CD4-positive, alpha-beta T cell treated with Interleukin-21 for 1 hour (primary cell): ENCODE results near the gene ARF5.
A peak's percentile ranks its signal among the peaks of the same experiment; 100 is the strongest.

Source experiments
- DNase-seq: peaks from one replicate; pipeline ENCODE4 v3.0.0-alpha.2; 2020

The ARF5 gene

GRCh38 chr7:127589896-127590295, 1.7 kb downstream of the ARF5 start:
- DNase-seq, result no peak

DNA sequence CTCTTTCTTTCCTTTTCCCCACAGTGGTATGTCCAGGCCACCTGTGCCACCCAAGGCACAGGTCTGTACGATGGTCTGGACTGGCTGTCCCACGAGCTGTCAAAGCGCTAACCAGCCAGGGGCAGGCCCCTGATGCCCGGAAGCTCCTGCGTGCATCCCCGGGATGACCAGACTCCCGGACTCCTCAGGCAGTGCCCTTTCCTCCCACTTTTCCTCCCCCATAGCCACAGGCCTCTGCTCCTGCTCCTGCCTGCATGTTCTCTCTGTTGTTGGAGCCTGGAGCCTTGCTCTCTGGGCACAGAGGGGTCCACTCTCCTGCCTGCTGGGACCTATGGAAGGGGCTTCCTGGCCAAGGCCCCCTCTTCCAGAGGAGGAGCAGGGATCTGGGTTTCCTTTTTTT, 3.0 kb downstream of the ARF5 start:
- DNase-seq, result no peak

DNA sequence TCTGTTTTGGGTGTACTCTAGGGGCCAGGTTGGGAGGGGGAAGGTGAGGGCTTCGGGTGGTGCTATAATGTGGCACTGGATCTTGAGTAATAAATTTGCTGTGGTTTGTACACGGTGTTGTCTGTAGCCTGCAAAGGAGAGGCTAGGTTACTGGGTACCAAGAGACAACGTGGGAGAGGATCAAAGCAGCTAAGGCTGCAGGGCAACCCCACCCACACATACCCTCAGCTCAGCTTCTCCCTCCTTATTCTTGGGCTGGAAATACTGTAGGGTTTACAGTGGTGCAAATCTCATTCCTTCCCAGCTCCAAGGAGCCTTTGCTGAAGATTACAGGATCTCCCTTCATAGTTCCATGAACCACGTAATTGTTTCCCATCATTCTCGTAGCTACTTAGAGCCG, 3.4 kb downstream of the ARF5 start:
- no peak for DNase-seq

- DNase-seq, result no peak
Observed at GRCh38 chr7:127592550-127592949, 4.3 kb downstream of the ARF5 start.

DNA sequence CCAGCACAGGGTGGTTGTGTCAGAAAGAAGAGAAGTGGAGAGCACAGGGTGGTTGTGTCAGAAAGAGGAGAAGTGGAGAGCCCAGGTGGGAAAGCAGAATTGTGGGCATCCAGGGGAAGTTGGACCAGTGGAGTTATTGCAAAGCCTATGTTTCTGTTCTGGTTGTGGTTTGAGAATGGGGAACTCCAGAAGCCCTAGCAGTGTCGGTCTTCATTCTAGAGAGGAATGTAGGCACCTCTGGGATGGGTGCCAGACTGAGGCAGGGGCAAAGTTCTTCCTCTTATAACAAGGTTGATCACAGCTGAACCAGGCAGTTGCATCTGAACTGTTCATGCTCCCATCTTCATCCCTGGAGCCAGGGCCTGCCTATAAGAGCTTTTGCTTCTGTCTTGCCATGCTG, 6.3 kb downstream of the ARF5 start:
- peak; percentile 12 for DNase-seq

- no peak for DNase-seq
Observed at GRCh38 chr7:127595737-127596136, 7.5 kb downstream of the ARF5 start.

DNA sequence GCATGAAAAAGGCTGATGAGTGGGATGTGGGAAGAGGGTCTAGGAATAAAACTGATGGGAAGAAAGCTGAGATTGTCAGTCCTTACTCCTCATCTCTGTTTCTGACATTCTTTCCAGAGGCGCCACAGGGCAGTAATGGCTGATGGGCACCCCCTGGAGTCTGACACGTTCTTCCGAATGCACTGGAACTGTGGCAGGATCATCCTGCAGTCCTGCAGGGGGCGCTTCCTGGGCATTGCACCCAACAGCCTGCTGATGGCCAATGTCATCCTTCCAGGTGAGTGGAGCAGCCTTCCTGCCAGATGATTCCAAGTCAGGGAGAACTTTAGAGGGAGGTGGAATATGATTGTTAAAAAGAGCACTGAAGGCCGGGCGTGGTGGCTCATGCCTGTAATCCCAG, 10.1 kb downstream of the ARF5 start:
- DNase-seq, result no peak

- DNase-seq, result no peak
Observed at GRCh38 chr7:127600885-127601284, 12.7 kb downstream of the ARF5 start.

DNA sequence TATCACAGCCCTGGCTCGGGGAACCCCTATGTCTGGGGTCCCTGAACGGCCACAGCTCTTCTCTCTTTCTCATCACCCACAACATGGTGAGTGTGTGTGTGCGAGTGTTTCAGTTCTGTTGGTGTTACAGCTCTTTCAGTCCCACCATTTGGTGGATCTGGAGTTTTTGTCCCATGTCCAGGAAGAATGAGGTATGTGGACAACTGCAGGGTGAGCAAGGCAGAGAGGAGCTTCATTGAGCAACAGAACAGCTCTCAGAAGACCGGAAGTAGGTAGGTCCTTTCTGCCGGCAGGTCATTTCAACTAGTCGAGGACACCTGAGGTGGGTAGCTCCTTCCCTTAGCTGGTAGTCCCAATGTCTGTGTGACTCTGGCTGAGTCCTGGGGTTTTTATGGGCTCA, 20.2 kb downstream of the ARF5 start:
- no peak for DNase-seq

- DNase-seq, result no peak
Observed at GRCh38 chr7:127609297-127609696, 21.1 kb downstream of the ARF5 start.

DNA sequence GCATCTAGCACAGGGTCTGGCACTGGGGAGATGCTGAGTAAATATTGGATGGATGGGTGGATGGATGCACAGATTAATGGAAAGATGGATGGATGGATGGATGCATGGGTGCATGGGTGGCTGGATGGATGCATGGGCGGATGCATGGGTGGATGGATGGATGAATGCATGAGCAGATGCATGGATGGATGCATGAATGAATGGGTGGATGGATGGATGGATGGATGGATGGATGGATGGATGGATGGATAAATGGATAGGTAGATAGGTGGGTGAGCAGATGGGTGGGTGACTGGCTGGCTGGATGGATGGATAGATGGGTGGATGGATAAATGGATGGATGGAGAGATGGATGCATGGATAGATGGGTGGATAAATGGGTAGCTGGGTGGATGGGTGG, 24.1 kb downstream of the ARF5 start:
- no peak for DNase-seq

DNA sequence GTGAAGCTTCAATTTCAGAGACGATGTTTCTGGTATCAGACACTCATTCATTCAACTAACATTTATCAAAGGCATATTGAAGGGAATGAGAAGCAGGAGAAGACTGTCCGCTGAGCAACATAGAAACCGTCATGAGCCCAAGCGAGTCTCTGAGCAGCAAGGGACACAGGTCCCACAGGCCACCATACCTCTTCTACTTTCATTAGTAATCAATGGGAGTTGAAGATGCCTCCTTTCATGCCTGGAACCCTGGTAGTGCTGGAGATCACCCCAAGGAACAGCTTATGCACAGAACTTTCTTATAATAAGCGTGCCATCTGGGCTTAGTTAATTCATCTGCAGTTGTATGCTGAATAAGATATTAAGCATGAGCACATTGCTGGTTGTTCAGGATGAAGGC, 28.5 kb downstream of the ARF5 start:
- no peak for DNase-seq

- no peak for DNase-seq
Observed at GRCh38 chr7:127618042-127618441, 29.8 kb downstream of the ARF5 start, which contains the start of gene PAX4. TSS of gene PAX4 (minus strand) at chr7:127618142. CDS start at chr7:127615928, 2,214 bp downstream.

DNA sequence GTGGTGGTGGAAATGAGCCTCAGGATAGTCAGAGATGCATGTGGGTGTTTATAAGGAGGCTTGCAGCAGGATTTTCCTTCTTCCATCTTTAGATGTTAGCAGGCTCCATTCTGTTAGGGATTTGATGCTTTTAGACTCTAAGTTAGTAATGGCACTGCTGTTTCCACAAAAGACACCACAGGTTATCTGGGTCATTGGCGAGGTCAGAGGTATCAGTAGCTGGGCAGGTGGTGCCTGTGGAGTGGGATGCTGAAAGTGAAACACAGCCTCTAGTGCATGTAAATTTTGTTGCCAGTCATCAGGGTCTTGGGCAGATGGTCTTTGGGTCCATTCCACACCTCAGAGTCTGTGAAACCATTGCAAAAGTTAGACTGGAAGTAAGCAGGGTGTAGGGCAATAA, 30.6 kb downstream of the ARF5 start:
- DNase-seq, result no peak

- no peak for DNase-seq
Observed at GRCh38 chr7:127619681-127620405, 31.6 kb downstream of the ARF5 start.

DNA sequence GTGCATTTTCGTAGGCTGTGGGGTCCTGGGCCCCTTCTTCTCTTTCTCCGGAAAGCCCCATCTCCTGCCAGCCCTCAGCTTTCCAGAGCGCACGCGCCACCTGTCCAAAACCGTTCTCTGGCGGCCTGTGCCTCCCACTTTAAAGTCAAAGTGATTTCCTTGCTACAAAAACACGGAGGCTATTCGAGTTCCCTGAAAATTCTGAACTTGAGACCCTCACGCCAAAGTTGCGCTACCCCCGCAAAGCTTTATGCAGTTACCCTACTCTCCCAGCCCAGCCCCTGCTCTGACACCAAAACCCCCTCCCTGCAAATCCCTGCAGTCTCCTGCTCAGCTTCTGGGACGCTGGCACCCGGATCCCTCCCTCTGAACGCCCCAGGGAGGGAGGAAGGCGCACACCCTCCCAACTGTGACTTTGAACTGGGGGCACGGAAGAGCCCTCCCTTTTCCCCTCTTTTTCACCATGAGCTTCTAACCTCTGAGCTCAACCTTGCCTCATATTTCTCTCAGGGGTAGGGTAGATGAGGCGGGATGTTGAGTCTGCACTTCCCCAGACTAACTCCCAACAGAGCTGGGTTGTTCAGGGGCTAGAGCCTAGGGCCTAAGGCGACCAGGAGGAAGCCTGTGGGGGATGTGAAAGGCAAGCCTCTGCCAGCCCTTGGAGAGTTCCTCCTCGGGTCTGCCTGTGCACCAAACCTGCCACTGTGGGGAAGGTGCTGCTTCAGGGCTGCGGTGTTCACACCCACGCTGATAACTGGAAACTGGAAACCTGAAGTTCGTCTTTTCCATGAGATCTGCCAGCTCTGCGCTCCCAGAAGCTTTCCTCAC, 32.4 kb downstream of the ARF5 start:
- no peak for DNase-seq

- no peak for DNase-seq
Observed at GRCh38 chr7:127625331-127625730, 37.1 kb downstream of the ARF5 start.

- DNase-seq, result no peak
Observed at GRCh38 chr7:127628445-127628844, 40.2 kb downstream of the ARF5 start.

- peak; percentile 34 for DNase-seq
Observed at GRCh38 chr7:127629268-127629854, 41.1 kb downstream of the ARF5 start.

DNA sequence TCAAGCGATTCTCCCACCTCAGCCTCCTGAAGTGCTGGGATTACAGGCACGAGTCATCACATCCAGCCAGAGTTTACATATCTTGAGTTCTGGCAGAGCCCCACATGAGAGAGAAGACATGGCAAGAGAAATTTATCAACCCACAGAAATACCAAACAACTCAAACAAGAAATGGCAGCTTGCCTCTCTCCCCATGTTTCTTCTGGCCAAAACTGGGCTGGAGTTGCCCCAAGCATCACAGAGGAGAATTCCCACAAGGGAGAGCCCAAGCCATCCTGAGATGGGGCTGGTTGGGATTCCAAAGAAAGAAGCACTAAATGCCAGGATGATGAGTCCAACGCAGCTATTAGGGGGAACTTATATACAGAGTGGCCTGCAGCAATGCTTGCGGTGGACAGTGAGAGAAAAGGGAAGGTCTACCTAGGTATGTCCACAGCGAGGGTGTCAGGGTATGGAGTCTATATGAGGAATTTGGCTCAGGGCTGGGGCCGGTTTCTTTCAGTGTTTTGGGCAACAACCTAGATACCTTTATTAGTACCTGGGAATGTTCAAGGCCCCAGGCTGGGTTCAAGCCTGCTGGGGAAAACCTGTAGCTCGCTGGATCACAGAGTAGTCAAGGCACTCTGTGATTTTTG, 44.2 kb downstream of the ARF5 start:
- DNase-seq, result no peak

GRCh38 chr7:127635659-127636285, 47.6 kb downstream of the ARF5 start:
- DNase-seq, result no peak

GRCh38 chr7:127638197-127638596, 50.0 kb downstream of the ARF5 start:
- no peak for DNase-seq
